ENCODE data around the gene ZCCHC24. TPM values are rescaled to one million over a fixed set of nuclear protein-coding genes. Genes with fewer than 3 reads are reported as not detected.

The ZCCHC24 gene
- total and polyA plus RNA-seq, 7 donors, result 11.2 to 112 (median 43.0) TPM

DNA sequence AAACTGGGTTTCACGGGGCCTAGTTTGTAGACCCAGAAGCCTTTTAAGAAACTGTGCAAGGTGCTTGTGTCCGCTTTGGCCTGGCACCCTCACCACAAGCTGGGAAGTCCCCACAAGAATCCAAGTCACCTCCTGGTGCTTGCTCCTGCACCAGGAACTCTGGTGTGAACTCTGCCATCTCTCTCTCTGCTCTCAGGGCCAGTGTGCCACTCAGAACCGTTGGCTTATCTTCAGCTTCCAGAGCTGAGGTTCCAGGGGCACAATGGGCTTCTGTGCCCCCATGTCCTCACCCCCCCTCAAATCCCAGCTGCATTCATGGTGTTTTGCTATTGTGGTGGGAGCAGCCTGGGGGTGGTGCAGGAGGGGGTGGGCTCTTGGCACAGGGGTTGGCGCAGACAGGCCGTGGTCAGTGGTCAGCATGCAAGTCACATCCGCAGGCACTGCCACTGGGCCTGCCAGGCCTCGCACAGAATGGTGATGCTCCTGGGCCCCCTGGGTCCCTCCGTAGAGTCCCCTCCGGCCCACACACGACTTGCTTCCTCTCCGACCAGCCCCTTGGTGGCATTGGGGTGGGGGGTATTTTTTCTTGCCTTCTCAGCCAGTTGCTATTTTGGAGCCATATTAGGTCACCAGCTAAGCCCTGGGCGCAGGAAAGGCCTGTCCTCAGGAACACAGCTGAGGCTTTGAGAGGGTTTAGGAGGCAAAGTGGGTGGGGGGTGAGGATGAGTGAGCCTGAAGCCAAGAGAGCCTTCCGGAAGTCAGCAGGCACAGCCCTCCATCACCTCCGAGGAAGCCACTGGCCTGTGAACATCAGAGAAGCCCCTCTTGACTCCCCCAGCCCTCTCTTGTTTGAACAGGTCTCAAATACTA is 3.0 kb downstream of the ZCCHC24 start:
- peaks cover 69% of the 10 kb centered on the region for H3K4me1 ChIP-seq
- no peaks in the 10 kb centered on the region for H3K27me3 ChIP-seq (ENCODE audit: insufficient read depth in 3 of 3, low read length in 2 of 3)
- ATAC-seq (no peak), DNase-seq (no peak)
- 57 to 80% (median 58%) methylated on average over 14 of the region's 14 CpGs for WGBS, 3 donors
- TF ChIP-seq, protein P1, sequence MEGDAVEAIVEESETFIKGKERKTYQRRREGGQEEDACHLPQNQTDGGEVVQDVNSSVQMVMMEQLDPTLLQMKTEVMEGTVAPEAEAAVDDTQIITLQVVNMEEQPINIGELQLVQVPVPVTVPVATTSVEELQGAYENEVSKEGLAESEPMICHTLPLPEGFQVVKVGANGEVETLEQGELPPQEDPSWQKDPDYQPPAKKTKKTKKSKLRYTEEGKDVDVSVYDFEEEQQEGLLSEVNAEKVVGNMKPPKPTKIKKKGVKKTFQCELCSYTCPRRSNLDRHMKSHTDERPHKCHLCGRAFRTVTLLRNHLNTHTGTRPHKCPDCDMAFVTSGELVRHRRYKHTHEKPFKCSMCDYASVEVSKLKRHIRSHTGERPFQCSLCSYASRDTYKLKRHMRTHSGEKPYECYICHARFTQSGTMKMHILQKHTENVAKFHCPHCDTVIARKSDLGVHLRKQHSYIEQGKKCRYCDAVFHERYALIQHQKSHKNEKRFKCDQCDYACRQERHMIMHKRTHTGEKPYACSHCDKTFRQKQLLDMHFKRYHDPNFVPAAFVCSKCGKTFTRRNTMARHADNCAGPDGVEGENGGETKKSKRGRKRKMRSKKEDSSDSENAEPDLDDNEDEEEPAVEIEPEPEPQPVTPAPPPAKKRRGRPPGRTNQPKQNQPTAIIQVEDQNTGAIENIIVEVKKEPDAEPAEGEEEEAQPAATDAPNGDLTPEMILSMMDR (IDR thresholded peaks at IDR 0.05), result no peak
- peak overlapping the region; percentile 93 for H3K27ac ChIP-seq
- H3K4me3 ChIP-seq, result peak overlapping the region; percentile 76
- no peaks in the 10 kb centered on the region for H3K9me3 ChIP-seq
- intact Hi-C loops (cut with DNase I), result loop anchor here (5.0 kb wide), 2 partner anchors 40 to 455 kb away; no protein-coding TSS in a partner anchor
- H3K36me3 ChIP-seq (ENCODE audit: insufficient read depth in 1 of 2, low read depth in 1 of 2), result peaks cover 0 to 21% of the 10 kb centered on the region in 2 donors

DNA sequence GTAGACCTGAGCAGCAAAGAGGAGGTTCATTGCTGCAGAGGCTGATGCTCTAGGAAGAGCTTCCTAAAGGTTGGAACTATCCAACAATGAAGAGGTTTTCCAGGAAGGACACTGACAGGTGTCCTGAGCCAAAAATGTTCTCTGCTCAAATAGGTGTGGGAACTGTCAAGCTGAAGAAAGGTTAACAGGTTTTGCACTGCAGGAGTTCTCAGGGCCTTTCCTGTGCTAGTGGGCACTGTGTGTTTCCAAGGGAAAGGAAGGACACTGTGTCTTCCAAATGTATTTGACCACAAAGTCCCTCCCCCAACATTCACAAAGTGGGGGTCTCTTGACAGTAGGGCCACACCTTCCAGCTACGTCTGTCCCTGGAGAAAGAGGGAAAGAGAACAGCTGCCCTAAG is 4.0 kb downstream of the ZCCHC24 start:
- peaks cover 69% of the 10 kb centered on the region for H3K4me1 ChIP-seq
- H3K36me3 ChIP-seq (ENCODE audit: insufficient read depth in 1 of 2, low read depth in 1 of 2), result peaks cover 0 to 26% of the 10 kb centered on the region in 2 donors
- H3K27me3 ChIP-seq (ENCODE audit: insufficient read depth in 3 of 3, low read length in 2 of 3), result no peaks in the 10 kb centered on the region
- 0 to 38% (median 38%) methylated on average over 1 of the region's 1 CpG for WGBS, 3 donors
- TF ChIP-seq, protein P1 (IDR thresholded peaks at IDR 0.05), result no peak
- no peak for DNase-seq
- no peaks in the 10 kb centered on the region for H3K9me3 ChIP-seq
- peak overlapping the region; percentile 76 for H3K4me3 ChIP-seq
- H3K27ac ChIP-seq, result peak overlapping the region; percentile 93
- intact Hi-C loops (cut with DNase I), result loop anchor here (2.0 to 5.0 kb wide), 3 partner anchors 17 to 454 kb away; no protein-coding TSS in a partner anchor
- ATAC-seq, result no peak

- no peak for ATAC-seq
- TF ChIP-seq, protein P1 (IDR thresholded peaks at IDR 0.05), result no peak
- no peak for DNase-seq
- H3K36me3 ChIP-seq (ENCODE audit: insufficient read depth in 1 of 2, low read depth in 1 of 2), result peaks cover 0 to 26% of the 10 kb centered on the region in 2 donors
- H3K4me3 ChIP-seq, result peak overlapping the region; percentile 33
- WGBS, 3 donors, result 78 to 94% (median 80%) methylated on average over 6 of the region's 6 CpGs
- peak overlapping the region; percentile 90 for H3K27ac ChIP-seq
- H3K27me3 ChIP-seq (ENCODE audit: insufficient read depth in 3 of 3, low read length in 2 of 3), result no peaks in the 10 kb centered on the region
- no peaks in the 10 kb centered on the region for H3K9me3 ChIP-seq
- peaks cover 80% of the 10 kb centered on the region for H3K4me1 ChIP-seq
- intact Hi-C loops (cut with DNase I), result loop anchor here (2.0 to 5.0 kb wide), 3 partner anchors 15 to 453 kb away; no protein-coding TSS in a partner anchor
These were observed 5.1 kb downstream of the ZCCHC24 start for GRCh38 chr10:79440281-79440680.

GRCh38 chr10:79438699-79439085 is 6.7 kb downstream of the ZCCHC24 start:
- Histone ChIP-seq H3K27me3 (ENCODE audit: insufficient read depth in 3 of 3, low read length in 2 of 3) (no peaks in the 10 kb centered on the region), H3K36me3 (ENCODE audit: insufficient read depth in 1 of 2, low read depth in 1 of 2) (peaks cover 0 to 26% of the 10 kb centered on the region in 2 donors), H3K4me1 (peaks cover 95% of the 10 kb centered on the region), H3K27ac (peak overlapping the region; percentile 90), H3K9me3 (no peaks in the 10 kb centered on the region), H3K4me3 (peak overlapping the region; percentile 7)
- WGBS, 3 donors, result 46 to 74% (median 51%) methylated on average over 3 of the region's 3 CpGs
- intact Hi-C loops (cut with DNase I), result no loop called here
- TF ChIP-seq, protein P1 (IDR thresholded peaks at IDR 0.05), result no peak
- no peak for DNase-seq
- no peak for ATAC-seq
